ENCODE measurements around the gene FDXR. TPM values are rescaled to one million over a fixed set of nuclear protein-coding genes. Genes with fewer than 3 reads are reported as not detected.

The FDXR gene
- total RNA-seq, 4 donors from 2014 or later = 4.4 to 5.7 (median 5.2) TPM

DNA sequence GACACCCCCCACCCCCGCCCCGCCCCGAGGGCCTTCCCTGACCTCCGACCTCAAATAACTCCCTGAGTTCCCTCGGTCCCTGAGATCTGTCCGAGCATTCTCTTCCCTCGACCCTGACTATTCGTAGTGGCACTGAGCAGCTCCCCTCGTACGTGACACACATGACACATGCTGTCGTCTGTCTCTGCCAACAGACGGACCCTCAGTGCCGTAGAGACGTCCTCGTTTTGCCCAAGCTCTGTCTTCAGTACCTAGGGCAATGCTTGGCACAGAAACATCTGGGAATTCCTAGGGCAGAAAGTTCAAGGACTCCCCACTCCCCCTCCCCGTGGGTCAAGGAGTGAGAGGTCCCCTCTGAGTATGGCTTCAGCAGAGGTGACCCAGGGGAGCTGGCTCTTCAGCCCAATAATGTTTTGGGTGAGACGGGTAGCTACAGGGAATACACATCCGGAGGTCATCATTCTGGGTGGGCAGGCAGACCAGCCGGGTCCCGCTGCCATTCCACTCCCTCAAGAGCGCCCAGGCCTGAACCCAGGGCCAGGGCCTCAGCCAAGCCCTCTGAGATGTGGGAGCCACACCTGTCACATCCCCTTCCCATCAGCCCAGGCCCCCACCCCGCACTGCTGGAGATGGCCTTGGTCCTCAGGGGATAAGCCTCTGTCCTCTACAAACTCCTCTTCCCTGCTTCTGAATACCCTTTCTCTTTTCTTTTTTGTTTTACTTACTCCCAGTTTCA lies 21.3 kb upstream of the FDXR start:
- TF ChIP-seq, protein P1, sequence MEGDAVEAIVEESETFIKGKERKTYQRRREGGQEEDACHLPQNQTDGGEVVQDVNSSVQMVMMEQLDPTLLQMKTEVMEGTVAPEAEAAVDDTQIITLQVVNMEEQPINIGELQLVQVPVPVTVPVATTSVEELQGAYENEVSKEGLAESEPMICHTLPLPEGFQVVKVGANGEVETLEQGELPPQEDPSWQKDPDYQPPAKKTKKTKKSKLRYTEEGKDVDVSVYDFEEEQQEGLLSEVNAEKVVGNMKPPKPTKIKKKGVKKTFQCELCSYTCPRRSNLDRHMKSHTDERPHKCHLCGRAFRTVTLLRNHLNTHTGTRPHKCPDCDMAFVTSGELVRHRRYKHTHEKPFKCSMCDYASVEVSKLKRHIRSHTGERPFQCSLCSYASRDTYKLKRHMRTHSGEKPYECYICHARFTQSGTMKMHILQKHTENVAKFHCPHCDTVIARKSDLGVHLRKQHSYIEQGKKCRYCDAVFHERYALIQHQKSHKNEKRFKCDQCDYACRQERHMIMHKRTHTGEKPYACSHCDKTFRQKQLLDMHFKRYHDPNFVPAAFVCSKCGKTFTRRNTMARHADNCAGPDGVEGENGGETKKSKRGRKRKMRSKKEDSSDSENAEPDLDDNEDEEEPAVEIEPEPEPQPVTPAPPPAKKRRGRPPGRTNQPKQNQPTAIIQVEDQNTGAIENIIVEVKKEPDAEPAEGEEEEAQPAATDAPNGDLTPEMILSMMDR (IDR thresholded peaks at IDR 0.05) = no peak
- ATAC-seq (ENCODE audit: low FRiP score) = no peak
- no peak for DNase-seq (ENCODE audit: low spot score)

DNA sequence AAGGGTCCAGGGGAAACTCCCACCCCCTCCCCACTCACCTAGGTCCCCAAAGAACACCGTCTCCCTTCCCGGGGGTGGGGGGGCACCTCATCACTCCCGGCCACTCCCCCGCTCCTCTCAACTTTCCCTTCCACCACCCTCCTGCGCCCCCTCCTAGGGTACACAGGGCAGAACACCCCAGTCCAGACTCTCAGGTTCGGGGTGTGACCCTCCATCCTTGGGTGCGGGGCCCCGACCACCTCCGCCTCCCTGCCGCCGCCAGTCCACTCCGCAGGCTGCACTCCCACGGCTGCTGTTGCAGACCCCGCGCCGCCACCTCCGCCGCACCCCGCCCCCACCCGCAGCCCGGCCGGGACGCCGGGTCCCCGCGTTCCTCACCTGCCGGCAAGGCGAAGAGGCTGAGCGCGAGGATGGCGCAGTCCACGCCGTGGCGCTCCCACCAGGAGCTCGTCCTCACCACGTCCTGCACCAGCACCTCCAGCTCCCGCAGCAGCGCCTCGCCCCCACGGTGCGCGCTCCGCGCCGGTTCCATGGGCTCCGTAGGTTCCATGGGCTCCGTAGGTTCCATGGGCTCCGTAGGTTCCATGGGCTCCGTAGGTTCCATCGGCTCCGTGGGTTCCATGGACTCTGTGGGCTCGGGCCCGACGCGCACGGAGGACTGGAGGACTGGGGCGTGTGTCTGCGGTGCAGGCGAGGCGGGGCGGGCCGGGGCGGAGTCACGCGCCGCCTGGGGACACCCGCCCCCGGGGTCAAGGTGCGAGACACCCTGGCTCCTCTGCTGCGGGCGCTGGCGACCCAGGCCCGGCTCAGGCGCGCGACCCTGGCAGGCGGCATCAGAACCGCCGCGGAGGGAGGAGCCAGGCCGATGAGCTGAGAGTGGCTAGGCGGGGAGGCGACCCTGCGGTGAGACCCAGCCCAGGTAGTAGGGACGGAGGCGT lies 20.4 kb upstream of the FDXR start, which contains the start of gene FADS6:
TSS of gene FADS6 (minus strand) at position 660 of the 938 bp plus-strand sequence. CDS start at position 622, 38 bp downstream.
- TF ChIP-seq, protein P1 (IDR thresholded peaks at IDR 0.05) = no peak
- DNase-seq (ENCODE audit: low spot score) = no peak
- no peak for ATAC-seq (ENCODE audit: low FRiP score)

- DNase-seq (ENCODE audit: low spot score) (no peak), ATAC-seq (ENCODE audit: low FRiP score) (no peak)
- TF ChIP-seq, protein P1 (IDR thresholded peaks at IDR 0.05) = no peak
Observed at GRCh38 chr17:74892013-74892841, 19.4 kb upstream of the FDXR start.

GRCh38 chr17:74890554-74890953 lies 17.8 kb upstream of the FDXR start:
- no peak for ATAC-seq (ENCODE audit: low FRiP score)
- no peak for DNase-seq (ENCODE audit: low spot score)
- TF ChIP-seq, protein P1 (IDR thresholded peaks at IDR 0.05) = no peak

GRCh38 chr17:74888469-74888868 lies 15.7 kb upstream of the FDXR start:
- DNase-seq (ENCODE audit: low spot score) = no peak
- TF ChIP-seq, protein P1 (IDR thresholded peaks at IDR 0.05) = no peak
- no peak for ATAC-seq (ENCODE audit: low FRiP score)

GRCh38 chr17:74883241-74883745 lies 10.5 kb upstream of the FDXR start:
- ATAC-seq (ENCODE audit: low FRiP score) (no peak), DNase-seq (ENCODE audit: low spot score) (no peak)
- TF ChIP-seq, protein P1 (IDR thresholded peaks at IDR 0.05) = no peak
